Skin of body (tissue), 2 donors: ENCODE measurements around the gene AQP3. TPM values are rescaled to one million over a fixed set of nuclear protein-coding genes. Genes with fewer than 3 reads are reported as not detected.
"Not testable (repeated sequence)": the region's sequence is repeated elsewhere in the genome, so short reads cannot be mapped to it uniquely, and the experiment has no call there.

Source experiments
- DNase-seq: peaks from one replicate; lab custom pipeline; 2025; lab: John Stamatoyannopoulos, UW
- total RNA-seq: library from RNA; depleted of rRNA; stranded (reverse); fragments of >200 nt; gene quantifications from one replicate; pipeline ENCODE4 v1.2.3, GENCODE V29; 2014

AQP3 gene
- total RNA-seq, 1 donor from 2014 or later, result 169 TPM

GRCh38 chr9:33465096-33465495, 17.7 kb upstream of the AQP3 start:
- DNase-seq, result no peak

GRCh38 chr9:33464045-33464636, 16.7 kb upstream of the AQP3 start:
- DNase-seq, result no peak

GRCh38 chr9:33463151-33463550, 15.8 kb upstream of the AQP3 start:
- no peak for DNase-seq

- no peak for DNase-seq
Measured at GRCh38 chr9:33461492-33461891, 14.1 kb upstream of the AQP3 start.

GRCh38 chr9:33460854-33461253, 13.5 kb upstream of the AQP3 start:
- no peak for DNase-seq

DNA sequence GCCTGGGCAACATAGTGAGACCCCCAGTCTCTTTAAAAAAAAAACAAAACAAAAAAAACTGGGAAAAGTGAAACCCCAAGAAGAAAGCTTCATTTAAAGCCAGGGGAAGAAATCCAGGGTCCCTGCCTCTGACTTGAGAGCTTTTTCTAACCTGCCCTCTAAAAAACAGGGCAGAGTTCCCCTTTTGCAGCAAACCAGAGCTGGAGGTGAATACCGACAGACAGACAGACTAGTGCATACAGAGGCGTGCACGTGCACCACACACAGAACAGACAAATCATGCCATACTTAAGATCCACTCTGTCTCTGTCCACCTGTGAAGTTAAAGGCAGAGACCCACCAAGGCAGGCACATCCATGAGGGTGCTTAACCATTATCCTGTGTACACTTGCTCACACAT, 11.7 kb upstream of the AQP3 start:
- no peak for DNase-seq

DNA sequence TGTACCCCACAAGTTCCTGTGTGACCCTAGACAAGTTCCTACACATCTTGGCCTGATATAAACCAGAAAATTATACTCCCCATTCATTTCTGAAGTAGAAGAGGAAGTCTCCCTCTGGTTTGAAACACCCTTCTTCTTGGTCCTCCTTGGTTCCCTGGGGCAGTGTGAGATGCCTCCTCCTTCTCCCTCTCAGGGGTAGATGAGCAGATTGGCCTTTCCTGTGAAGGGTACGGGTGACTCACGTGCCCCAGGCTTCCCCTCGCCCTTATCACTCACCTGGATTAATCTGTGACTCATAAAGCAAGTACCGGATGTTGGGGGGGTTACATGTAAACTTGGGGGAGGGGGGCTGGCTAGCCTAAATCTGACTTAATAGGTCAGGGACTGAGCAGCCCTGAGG, 11.1 kb upstream of the AQP3 start:
- DNase-seq, result no peak

DNA sequence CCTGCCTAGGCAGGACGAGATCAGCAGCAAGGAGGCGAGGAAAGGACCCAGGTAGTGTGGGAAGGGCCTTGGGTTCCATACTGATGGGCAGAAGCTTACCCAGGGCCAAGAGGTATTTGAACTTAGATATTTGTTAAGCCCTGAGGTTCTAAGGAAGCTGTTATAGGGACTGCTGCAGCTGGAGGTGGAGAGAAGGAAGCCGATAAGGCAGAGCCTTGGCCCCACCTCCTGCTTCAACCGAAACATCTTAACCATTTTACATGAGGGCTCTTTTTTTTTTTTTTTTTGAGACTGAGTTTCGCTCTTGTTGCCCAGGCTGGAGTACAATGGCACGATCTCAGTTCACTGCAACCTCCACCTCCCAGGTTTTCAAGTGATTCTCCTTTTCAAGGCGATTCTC, 8.6 kb upstream of the AQP3 start:
- DNase-seq, result no peak

- DNase-seq, result not testable (repeated sequence)
Measured at GRCh38 chr9:33455456-33455855, 8.1 kb upstream of the AQP3 start.

DNA sequence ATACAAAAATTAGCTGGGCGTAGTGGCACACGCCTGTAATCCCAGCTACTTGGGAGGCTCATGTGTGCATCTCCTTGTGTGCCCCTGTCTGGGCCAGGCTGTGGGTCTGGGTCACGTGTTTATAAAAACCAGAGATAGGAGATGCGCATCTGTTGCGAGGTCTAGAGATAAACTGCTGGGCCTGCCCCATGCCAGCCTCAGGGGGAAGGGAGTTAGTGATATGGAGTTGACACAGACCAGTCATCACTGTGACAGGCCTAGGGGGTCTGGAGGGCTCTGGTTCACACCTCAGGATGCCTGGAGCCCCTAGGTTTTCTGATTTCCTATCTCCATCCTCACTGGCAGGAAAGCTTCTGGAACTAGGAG, 7.3 kb upstream of the AQP3 start:
- not testable (repeated sequence) for DNase-seq

DNA sequence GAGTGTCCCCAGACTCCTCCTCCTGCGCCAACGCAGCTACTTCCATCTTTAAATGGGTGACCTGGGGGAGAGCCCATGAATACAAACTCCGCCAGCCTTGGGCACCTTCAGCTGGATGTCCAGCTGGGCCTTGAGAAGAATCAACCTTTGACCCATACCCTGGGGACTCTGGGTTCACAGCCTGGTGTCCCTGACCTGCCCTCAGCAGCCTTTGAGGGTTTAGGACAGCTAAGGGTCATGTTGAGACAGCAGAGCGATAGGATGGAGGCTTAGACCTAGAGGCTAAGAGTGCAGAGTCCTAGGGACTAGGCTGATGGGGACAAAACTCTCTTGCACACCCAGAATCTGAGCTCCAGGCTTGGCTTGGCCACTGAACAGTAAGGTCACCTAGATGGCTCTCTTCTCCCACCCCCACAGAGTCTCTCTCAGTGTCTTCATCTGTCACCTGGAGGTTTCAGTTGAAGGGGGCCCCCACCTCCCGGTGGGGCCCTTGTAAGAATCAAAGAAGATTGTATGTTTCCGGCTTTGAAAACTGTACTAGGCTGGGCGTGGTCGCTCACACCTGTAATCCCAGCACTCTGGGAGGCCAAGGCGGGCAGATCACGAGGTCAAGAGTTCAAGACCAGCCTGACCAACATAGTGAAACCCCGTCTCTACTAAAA, 6.7 kb upstream of the AQP3 start:
- DNase-seq, result no peak

GRCh38 chr9:33453286-33453860, 6.0 kb upstream of the AQP3 start:
- DNase-seq, result no peak

- DNase-seq, result no peak
Measured at GRCh38 chr9:33452828-33453271, 5.5 kb upstream of the AQP3 start.

GRCh38 chr9:33450621-33451146, 3.3 kb upstream of the AQP3 start:
- DNase-seq, result no peak

DNA sequence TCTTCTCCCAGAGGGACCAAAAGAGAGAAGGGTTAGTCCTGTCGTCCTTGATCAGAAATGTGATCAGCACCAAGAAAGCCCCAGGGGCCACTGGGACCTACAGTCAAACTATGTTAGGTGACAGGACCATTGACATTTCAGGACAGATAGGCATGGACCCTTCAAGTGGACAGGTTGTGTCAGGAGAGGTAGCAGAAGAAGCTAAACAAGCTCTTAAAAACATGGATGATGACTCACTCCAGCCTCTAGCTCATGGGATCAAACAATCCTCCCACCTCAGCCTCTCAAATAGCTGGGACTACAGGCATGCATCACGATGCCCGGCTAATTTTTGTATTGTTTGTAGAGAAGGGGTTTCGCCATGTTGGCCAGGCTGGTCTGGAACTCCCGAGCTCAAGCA, 2.3 kb upstream of the AQP3 start:
- no peak for DNase-seq

GRCh38 chr9:33447799-33448553, 583 bp upstream of the AQP3 start:
- no peak for DNase-seq

GRCh38 chr9:33446240-33446945, 1.0 kb downstream of the AQP3 start:
- no peak for DNase-seq

GRCh38 chr9:33445389-33446239, 1.8 kb downstream of the AQP3 start:
- no peak for DNase-seq

DNA sequence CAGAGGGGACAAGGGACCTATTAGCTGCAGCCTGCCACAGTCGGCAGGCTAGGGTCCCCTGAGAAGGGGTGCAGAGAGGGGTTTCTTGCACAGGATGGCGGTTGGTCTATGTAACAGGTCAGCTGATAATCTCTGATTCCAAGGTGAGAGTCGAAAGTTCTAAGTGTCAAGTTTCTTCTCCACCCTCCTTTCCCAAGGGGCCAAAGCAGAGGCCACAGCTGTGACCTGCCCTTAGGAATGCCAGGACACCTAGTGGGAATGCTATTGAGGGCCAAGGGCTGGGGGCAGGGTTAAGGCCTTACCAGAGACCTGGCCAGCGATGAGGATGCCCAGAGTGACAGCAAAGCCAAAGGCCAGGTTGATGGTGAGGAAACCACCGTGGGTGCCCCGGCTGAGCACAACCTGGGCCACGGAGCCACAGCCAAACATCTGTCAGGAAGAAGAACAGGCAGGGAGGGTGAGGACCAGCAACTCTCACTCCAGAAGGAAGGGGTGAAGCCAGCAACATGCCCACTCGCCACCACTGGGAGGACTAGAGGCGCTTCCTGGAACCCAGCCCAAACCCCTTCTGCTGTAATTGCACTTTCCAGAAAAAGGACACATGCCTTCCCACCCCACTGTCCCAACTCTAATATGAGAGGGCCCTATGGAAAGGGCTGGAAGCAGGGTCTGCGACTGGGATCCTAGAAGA, 3.8 kb downstream of the AQP3 start:
- DNase-seq, result no peak

GRCh38 chr9:33443047-33443446, 4.3 kb downstream of the AQP3 start:
- DNase-seq, result no peak
